Heart right ventricle (tissue), 16 donors: Measurements from ENCODE around the gene ROBO1. TPM values are rescaled to one million over a fixed set of nuclear protein-coding genes. Genes with fewer than 3 reads are reported as not detected.

Experiments
- ATAC-seq, 8 donors: fragments of 200-7000 bp; cut with Tn5 transposase; one replicate each; pipeline ENCODE4 v1.9.1; 2020; ENCODE audit warnings: mild to moderate bottlenecking in 8 of 8, moderate library complexity in 8 of 8, moderate number of reproducible peaks in 1 of 8
- DNase-seq, 2 donors: peaks; one replicate each; pipeline ENCODE4 v3.0.0-alpha.2; 2020
- H3K27ac ChIP-seq, 10 donors: fragments of 200-600 bp; sonication (generic) in 2 of 10; one replicate each; pipeline versions ENCODE4 v1.5.0 to v1.8.0; 2020 to 2022; ENCODE audit warnings: mild to moderate bottlenecking in 3 of 10
- H3K27me3 ChIP-seq, 7 donors: fragments of 200-600 bp; one replicate each; pipeline ENCODE4 v1.8.0; 2021 to 2022; ENCODE audit warnings: mild to moderate bottlenecking in 2 of 7
- H3K36me3 ChIP-seq, 9 donors: fragments of 200-600 bp; sonication (generic) in 1 of 9; one replicate each; pipeline versions ENCODE4 v1.5.0 to v1.8.0; 2020 to 2022; ENCODE audit warnings: mild to moderate bottlenecking in 2 of 9
- H3K4me1 ChIP-seq, 9 donors: fragments of 200-600 bp; sonication (generic) in 1 of 9; one replicate each; pipeline versions ENCODE4 v1.5.0 to v1.8.0; 2020 to 2022; ENCODE audit warnings: mild to moderate bottlenecking in 4 of 9
- H3K4me3 ChIP-seq, 10 donors: fragments of 200-600 bp; sonication (generic) in 2 of 10; one replicate each; pipeline versions ENCODE4 v1.5.0 to v1.8.0; 2020 to 2022; ENCODE audit warnings: mild to moderate bottlenecking in 7 of 10, moderate library complexity in 2 of 10
- H3K9me3 ChIP-seq, 11 donors: fragments of 200-600 bp in 10 of 11; sonication (generic) in 2 of 11; one replicate each; pipeline versions ENCODE4 v1.5.0 to v1.8.0; 2013 to 2022; ENCODE audit warnings: mild to moderate bottlenecking in 2 of 11, control low read depth in 1 of 11, moderate library complexity in 1 of 11
- CTCF ChIP-seq, 9 donors: fragments of 200-600 bp; sonication (generic) in 2 of 9; IDR thresholded peaks; one replicate each; pipeline versions ENCODE4 v1.5.0 to v1.8.0; 2021 to 2022; ENCODE audit warnings: antibody characterized with exemption in 9 of 9, mild to moderate bottlenecking in 5 of 9, moderate library complexity in 1 of 9
- WGBS, 2 donors: extraction: QIAGEN DNeasy Blood & Tissue Kit; methylation state at CpG; one replicate each; pipeline ENCODE4 v1.1.7; 2013; ENCODE audit warnings: inconsistent platforms in 1 of 2; 5-methylcytosine and 5-hydroxymethylcytosine counted together
- intact Hi-C, 10 donors: fragments of 100-400 bp; cut with DNase I; formaldehyde crosslinking; loops; one replicate each; pipeline versions ENCODE4 v1.11.1 to v1.14.2; 2022
- polyA plus RNA-seq, 2 donors: library from polyadenylated mRNA; stranded (reverse); fragments of 200-250 nt; gene quantifications; one replicate each; pipeline ENCODE4 v1.2.3, GENCODE V29; 2013
- total RNA-seq, 10 donors: library from RNA; stranded (reverse); fragmentation: NEBNext Ultra II Directional in 3 of 10; extraction: Animal tissue kit (Norgen Biotek cat#: 25700) in 3 of 10; gene quantifications; one replicate each; pipeline versions ENCODE4 v1.2.1 to v1.2.4, GENCODE V29; 2021 to 2023
- donor health status: Arrhythmogenic right ventricular cardiomyopathy.
- donor health status: ischemic (EF 13 %, LVEDD 7.1; RV severe dilation, severe dysfunction).
- donor health status: healthy with polysubstance abuse.
- donor health status: DM: no; HTN: yes; CAD: no.
- donor health status: DM: no; HTN: no; CAD: no.
- donor health status: ischemic (EF 25% LVEDD 6.9; RV normal size, moderate dysfunction).
- donor health status: ischemic (EF 25% LVEDD 5.7; RV mildly dilated, moderate dysfunction).
- donor health status: healthy.
- donor health status: DM: yes; HTN: yes; CAD: no.
- donor health status: Ischemic cardiomyopathy.
- donor health status: ischemic (EF 35%, LVEDD 5.7; RV mildly dilated, moderate dysfunction).
- donor health status: nonischemic (EF 11% LVEDD 7.7; RV severe dilation, severe dysfunction).
- donor health status: DM: yes; HTN: yes; CAD: no.
- donor health status: PGD.
- donor health status: ischemic (EF 29% LVEDD 5.4; RV normal size, mild dysfunction).
- donor health status: nonischemic (EF 23%, LVEDD 6.1; RV moderate dilation, normal function).

The ROBO1 gene
- total and polyA plus RNA-seq, 12 donors, result 2.8 to 13.9 (median 5.6) TPM

GRCh38 chr3:79415356-79415755 lies 352.4 kb downstream of the ROBO1 start:
- Histone ChIP-seq H3K9me3 (no peaks in the 10 kb centered on the region), H3K27ac (no peak overlapping the region), H3K4me1 (no peaks in the 10 kb centered on the region), H3K36me3 (no peaks in the 10 kb centered on the region), H3K4me3 (no peak overlapping the region), H3K27me3 (no peaks in the 10 kb centered on the region)
- 46 to 71% methylated on average over 3 of the region's 3 CpGs for WGBS, 2 donors
- DNase-seq, result no peak
- ATAC-seq, result no peak
- intact Hi-C loops, result no loop called here
- no peak for TF ChIP-seq CTCF (IDR thresholded peaks at IDR 0.05)

- Histone ChIP-seq H3K4me3 (no peak overlapping the region), H3K27ac (no peak overlapping the region), H3K9me3 (no peaks in the 10 kb centered on the region), H3K27me3 (no peaks in the 10 kb centered on the region), H3K4me1 (no peaks in the 10 kb centered on the region), H3K36me3 (no peaks in the 10 kb centered on the region)
- no peak for TF ChIP-seq CTCF (IDR thresholded peaks at IDR 0.05)
- WGBS, 2 donors, result 77 to 80% methylated on average over 3 of the region's 3 CpGs
- ATAC-seq, result peak in 4 of 8 donors; percentile 20 to 93 (median 70)
- intact Hi-C loops, result no loop called here
- DNase-seq, result no peak
Measured at GRCh38 chr3:79414806-79415205, 353.0 kb downstream of the ROBO1 start.

- DNase-seq (no peak), ATAC-seq (no peak)
- Histone ChIP-seq H3K4me3 (no peak overlapping the region), H3K27ac (no peak overlapping the region), H3K9me3 (no peaks in the 10 kb centered on the region), H3K36me3 (no peaks in the 10 kb centered on the region), H3K27me3 (no peaks in the 10 kb centered on the region), H3K4me1 (no peaks in the 10 kb centered on the region)
- intact Hi-C loops, result no loop called here
- WGBS, 2 donors, result 88% methylated on average over 1 of the region's 1 CpG
- no peak for TF ChIP-seq CTCF (IDR thresholded peaks at IDR 0.05)
Measured at GRCh38 chr3:79414035-79414434, 353.8 kb downstream of the ROBO1 start.

- no peaks in the 10 kb centered on the region for H3K27me3 ChIP-seq
- DNase-seq, result no peak
- no peak for ATAC-seq
- TF ChIP-seq CTCF (IDR thresholded peaks at IDR 0.05), result no peak
- intact Hi-C loops, result no loop called here
- H3K36me3 ChIP-seq, result no peaks in the 10 kb centered on the region
- H3K4me1 ChIP-seq, result no peaks in the 10 kb centered on the region
- no peak overlapping the region for H3K27ac ChIP-seq
- 0 to 3% methylated on average over 1 of the region's 1 CpG for whole genome bisulfite sequencing, 2 donors
- no peak overlapping the region for H3K4me3 ChIP-seq
- no peaks in the 10 kb centered on the region for H3K9me3 ChIP-seq
Measured at GRCh38 chr3:79412537-79412936, 355.3 kb downstream of the ROBO1 start.

GRCh38 chr3:79410617-79411016 lies 357.2 kb downstream of the ROBO1 start:
- no peaks in the 10 kb centered on the region for H3K4me1 ChIP-seq
- ATAC-seq (no peak), DNase-seq (no peak)
- no peak overlapping the region for H3K27ac ChIP-seq
- H3K9me3 ChIP-seq, result no peaks in the 10 kb centered on the region
- intact Hi-C loops, result no loop called here
- H3K36me3 ChIP-seq, result no peaks in the 10 kb centered on the region
- no peak overlapping the region for H3K4me3 ChIP-seq
- TF ChIP-seq CTCF (IDR thresholded peaks at IDR 0.05), result no peak
- 58 to 60% methylated on average over 2 of the region's 2 CpGs for WGBS, 2 donors
- no peaks in the 10 kb centered on the region for H3K27me3 ChIP-seq
